AG04450 (cell line): Measurements from ENCODE around the gene GPC3. TPM values are rescaled to one million over a fixed set of nuclear protein-coding genes. Genes with fewer than 3 reads are reported as not detected.

ENCODE experiments used
- CTCF ChIA-PET: fragments of 300-600, 350-600 bp; formaldehyde crosslinking; extraction: SDS; loops from one replicate; lab custom pipeline; 2022; ENCODE audit warnings: antibody characterized with exemption, inconsistent platforms; lab: Charles Lee
- POLR2A ChIA-PET: fragments of 350-600 bp; formaldehyde crosslinking; extraction: SDS; loops from one replicate; lab custom pipeline; 2021; ENCODE audit warnings: antibody characterized with exemption, inconsistent platforms; lab: Yijun Ruan, JAX
- DNase-seq: peaks from one replicate; pipeline ENCODE4 v3.0.0-alpha.2; 2011; ENCODE audit warnings: low read depth, low spot score
- H3K27ac ChIP-seq: one replicate; pipeline ENCODE4 v1.5.1; 2012; ENCODE audit warnings: low read depth, low read length, control low read depth
- H3K27me3 ChIP-seq: one replicate; pipeline ENCODE4 v1.6.0; 2012; ENCODE audit warnings: low read length; ENCODE audit not compliant: control insufficient read depth, insufficient read depth
- H3K4me3 ChIP-seq: 2 replicates; pipeline ENCODE4 v1.5.1; 2011; ENCODE audit warnings: mild to moderate bottlenecking, low read depth, low read length, control low read depth
- H3K9me3 ChIP-seq: 2 replicates; pipeline ENCODE4 v1.5.1; 2012; ENCODE audit warnings: low read length; ENCODE audit not compliant: control insufficient read depth, insufficient read depth
- polyA plus RNA-seq: library from polyadenylated mRNA; depleted of rRNA; stranded (reverse); fragments of >200 nt; gene quantifications from 2 replicates; pipeline ENCODE4 v1.2.3, GENCODE V29; 2011
- TF ChIP-seq, protein P1 (sequence below): IDR thresholded peaks from 2 replicates; pipeline ENCODE4 v1.5.1; 2011; ENCODE audit warnings: low read depth, low read length, control low read depth, inconsistent platforms

GPC3 gene
- polyA plus RNA-seq, 1 experiment = not detected

- Histone ChIP-seq H3K9me3 (no peaks in the 10 kb centered on the region), H3K27ac (no peak overlapping the region), H3K27me3 (no peaks in the 10 kb centered on the region), H3K4me3 (no peak overlapping the region)
- POLR2A ChIA-PET = no interaction called here
- TF ChIP-seq, protein P1, sequence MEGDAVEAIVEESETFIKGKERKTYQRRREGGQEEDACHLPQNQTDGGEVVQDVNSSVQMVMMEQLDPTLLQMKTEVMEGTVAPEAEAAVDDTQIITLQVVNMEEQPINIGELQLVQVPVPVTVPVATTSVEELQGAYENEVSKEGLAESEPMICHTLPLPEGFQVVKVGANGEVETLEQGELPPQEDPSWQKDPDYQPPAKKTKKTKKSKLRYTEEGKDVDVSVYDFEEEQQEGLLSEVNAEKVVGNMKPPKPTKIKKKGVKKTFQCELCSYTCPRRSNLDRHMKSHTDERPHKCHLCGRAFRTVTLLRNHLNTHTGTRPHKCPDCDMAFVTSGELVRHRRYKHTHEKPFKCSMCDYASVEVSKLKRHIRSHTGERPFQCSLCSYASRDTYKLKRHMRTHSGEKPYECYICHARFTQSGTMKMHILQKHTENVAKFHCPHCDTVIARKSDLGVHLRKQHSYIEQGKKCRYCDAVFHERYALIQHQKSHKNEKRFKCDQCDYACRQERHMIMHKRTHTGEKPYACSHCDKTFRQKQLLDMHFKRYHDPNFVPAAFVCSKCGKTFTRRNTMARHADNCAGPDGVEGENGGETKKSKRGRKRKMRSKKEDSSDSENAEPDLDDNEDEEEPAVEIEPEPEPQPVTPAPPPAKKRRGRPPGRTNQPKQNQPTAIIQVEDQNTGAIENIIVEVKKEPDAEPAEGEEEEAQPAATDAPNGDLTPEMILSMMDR = no peak
- DNase-seq = no peak
- CTCF ChIA-PET = no interaction called here
Observed at GRCh38 chrX:133947022-133947421, 38.4 kb downstream of the GPC3 start.

- H3K27me3 ChIP-seq = no peaks in the 10 kb centered on the region
- POLR2A ChIA-PET = no interaction called here
- H3K27ac ChIP-seq = no peak overlapping the region
- TF ChIP-seq, protein P1 = no peak
- H3K4me3 ChIP-seq = no peak overlapping the region
- CTCF ChIA-PET = no interaction called here
- DNase-seq = no peak
- H3K9me3 ChIP-seq = no peaks in the 10 kb centered on the region
Observed at GRCh38 chrX:133943507-133943906, 41.9 kb downstream of the GPC3 start.

- no peak for DNase-seq
- POLR2A ChIA-PET = no interaction called here
- CTCF ChIA-PET = no interaction called here
- H3K4me3 ChIP-seq = no peak overlapping the region
- H3K27ac ChIP-seq = no peak overlapping the region
- TF ChIP-seq, protein P1 = no peak
- H3K27me3 ChIP-seq = no peaks in the 10 kb centered on the region
- no peaks in the 10 kb centered on the region for H3K9me3 ChIP-seq
Observed at GRCh38 chrX:133939655-133940302, 45.6 kb downstream of the GPC3 start.

GRCh38 chrX:133938530-133938929 is 46.9 kb downstream of the GPC3 start:
- POLR2A ChIA-PET = no interaction called here
- no peak for DNase-seq
- Histone ChIP-seq H3K27ac (no peak overlapping the region), H3K27me3 (no peaks in the 10 kb centered on the region), H3K9me3 (no peaks in the 10 kb centered on the region), H3K4me3 (no peak overlapping the region)
- CTCF ChIA-PET = no interaction called here
- TF ChIP-seq, protein P1 = no peak

- POLR2A ChIA-PET = no interaction called here
- no peaks in the 10 kb centered on the region for H3K27me3 ChIP-seq
- CTCF ChIA-PET = interaction anchor here (0.5 kb wide), 1 partner anchor 25 kb away, joined by 4 read pairs; no protein-coding TSS in a partner anchor
- DNase-seq = no peak
- no peaks in the 10 kb centered on the region for H3K9me3 ChIP-seq
- H3K27ac ChIP-seq = no peak overlapping the region
- TF ChIP-seq, protein P1 = no peak
- H3K4me3 ChIP-seq = no peak overlapping the region
Observed at GRCh38 chrX:133937022-133937421, 48.4 kb downstream of the GPC3 start.
